ENCODE measurements around the gene KCNMA1.
A peak's percentile ranks its signal among the peaks of the same experiment; 100 is the strongest.

The KCNMA1 gene

DNA sequence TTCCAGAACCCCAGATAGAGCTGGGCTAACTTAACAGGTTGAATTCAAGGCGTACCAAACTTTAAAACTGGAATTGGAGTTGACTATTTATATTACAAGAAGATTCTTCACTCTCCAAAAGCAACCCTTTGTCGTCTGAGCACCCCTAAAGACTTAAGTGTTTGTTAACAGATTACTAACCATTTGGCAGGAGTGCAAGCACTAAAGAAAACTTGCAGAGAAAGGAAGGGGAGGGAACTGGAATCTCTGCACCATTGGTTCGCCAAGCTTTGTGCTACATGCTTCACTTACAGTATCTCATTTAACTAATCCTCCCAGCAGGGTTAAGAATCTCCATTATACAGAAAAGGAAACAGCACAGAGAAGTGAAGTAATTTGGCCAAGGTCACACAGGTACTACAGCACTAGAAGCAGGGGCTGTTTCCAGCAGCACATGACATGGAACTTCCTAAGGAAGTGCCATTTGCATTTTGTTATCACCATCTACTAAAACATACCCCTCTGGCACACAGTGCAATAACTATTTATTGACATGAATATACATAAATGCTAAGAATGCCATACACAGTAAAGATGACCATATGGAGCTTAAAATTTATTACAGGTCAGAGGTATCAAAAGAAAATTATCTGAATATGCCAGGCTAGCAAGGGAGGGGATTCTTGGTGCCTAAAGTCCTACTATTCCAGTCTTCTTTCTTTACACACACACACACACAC is 201.2 kb downstream of the KCNMA1 start:
- no peak for DNase-seq (ENCODE audit: low read depth)
- no peak overlapping the region for H3K4me3 ChIP-seq (ENCODE audit: control insufficient read depth, low read depth, low read length)
- TF ChIP-seq, protein P1, sequence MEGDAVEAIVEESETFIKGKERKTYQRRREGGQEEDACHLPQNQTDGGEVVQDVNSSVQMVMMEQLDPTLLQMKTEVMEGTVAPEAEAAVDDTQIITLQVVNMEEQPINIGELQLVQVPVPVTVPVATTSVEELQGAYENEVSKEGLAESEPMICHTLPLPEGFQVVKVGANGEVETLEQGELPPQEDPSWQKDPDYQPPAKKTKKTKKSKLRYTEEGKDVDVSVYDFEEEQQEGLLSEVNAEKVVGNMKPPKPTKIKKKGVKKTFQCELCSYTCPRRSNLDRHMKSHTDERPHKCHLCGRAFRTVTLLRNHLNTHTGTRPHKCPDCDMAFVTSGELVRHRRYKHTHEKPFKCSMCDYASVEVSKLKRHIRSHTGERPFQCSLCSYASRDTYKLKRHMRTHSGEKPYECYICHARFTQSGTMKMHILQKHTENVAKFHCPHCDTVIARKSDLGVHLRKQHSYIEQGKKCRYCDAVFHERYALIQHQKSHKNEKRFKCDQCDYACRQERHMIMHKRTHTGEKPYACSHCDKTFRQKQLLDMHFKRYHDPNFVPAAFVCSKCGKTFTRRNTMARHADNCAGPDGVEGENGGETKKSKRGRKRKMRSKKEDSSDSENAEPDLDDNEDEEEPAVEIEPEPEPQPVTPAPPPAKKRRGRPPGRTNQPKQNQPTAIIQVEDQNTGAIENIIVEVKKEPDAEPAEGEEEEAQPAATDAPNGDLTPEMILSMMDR (IDR thresholded peaks at IDR 0.05; ENCODE audit: control insufficient read depth, insufficient read depth, low read depth, low read length, missing control alignments) = no peak

DNA sequence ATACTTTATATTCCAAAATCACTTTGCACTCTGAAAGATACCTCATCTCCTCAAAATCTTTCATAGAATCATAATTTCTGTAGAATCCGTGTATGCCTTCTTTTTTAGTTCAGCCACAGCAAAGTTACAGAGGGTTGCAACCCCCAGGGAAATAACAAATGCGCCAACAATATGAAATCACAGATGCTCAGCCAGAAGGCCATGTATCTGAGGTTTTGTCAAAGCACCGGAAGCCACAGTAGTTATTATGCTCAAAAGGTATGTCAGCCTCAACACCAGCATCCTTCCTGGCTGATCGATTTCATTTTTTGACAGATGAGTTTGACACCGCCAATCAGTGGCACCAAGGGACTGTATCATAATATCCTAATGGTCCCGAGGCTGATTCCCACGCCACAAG is 204.1 kb downstream of the KCNMA1 start:
- no peak for DNase-seq (ENCODE audit: low read depth)
- H3K4me3 ChIP-seq (ENCODE audit: control insufficient read depth, low read depth, low read length) = no peak overlapping the region
- TF ChIP-seq, protein P1 (IDR thresholded peaks at IDR 0.05; ENCODE audit: control insufficient read depth, insufficient read depth, low read depth, low read length, missing control alignments) = no peak

DNA sequence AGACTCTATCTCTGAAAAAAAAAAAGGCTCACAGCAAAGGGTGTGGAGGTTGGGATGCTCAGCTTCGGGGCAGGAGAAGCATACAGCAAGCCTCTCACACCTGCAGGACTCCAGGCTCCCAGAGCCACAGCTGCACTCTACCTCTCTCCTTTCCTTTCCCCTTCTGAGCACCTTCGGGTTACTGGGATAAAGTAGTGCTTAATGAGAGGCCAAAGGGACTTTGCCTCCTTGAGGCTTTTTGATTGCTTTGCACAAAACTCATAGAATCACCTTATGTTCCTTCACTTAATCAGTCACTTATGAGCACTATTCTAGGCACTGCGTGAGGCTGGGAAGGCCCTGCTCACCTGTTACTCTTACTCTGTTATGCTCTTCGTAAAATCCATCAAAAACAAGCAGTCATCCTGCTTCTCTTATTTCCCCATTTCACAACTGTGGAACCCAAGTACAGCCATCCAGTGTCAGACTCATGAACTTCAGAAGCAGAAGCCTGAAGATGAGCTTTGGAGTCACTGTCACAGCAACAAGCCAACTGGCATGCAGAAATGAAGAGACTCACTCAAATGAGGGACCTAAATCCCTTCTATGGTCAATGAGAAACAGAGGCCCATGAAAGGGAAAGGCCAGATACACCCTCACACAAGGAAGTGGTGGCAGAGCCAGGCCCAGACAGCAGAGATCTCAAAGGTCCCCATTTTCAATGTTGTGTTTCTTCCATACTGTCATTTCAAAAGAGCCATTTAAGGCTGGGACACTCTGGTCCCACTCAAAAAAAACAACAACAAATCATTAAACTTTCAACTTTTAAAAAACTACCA is 205.4 kb downstream of the KCNMA1 start:
- DNase-seq (ENCODE audit: low read depth) = no peak
- TF ChIP-seq, protein P1 (IDR thresholded peaks at IDR 0.05; ENCODE audit: control insufficient read depth, insufficient read depth, low read depth, low read length, missing control alignments) = no peak
- no peak overlapping the region for H3K4me3 ChIP-seq (ENCODE audit: control insufficient read depth, low read depth, low read length)

DNA sequence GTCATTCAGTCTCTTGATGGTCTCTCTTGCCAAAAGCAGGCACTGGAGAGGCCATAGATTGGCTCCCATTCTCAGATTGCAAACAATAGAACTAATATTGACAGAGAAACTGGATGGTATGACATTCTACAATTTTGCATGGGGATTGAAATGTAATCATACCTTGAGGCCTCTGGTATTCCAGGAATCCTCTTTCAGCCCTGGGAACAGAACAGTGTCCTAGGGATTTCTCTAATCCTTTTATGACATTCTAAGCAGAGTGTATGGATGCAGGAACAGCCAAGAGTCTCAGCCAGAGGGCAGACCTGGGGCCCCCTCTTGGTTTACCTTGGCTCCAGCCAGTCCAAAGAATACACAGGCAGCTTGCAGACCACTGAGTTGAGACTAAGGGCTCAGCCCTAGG is 206.4 kb downstream of the KCNMA1 start:
- no peak for DNase-seq (ENCODE audit: low read depth)
- TF ChIP-seq, protein P1 (IDR thresholded peaks at IDR 0.05; ENCODE audit: control insufficient read depth, insufficient read depth, low read depth, low read length, missing control alignments) = no peak
- no peak overlapping the region for H3K4me3 ChIP-seq (ENCODE audit: control insufficient read depth, low read depth, low read length)

DNA sequence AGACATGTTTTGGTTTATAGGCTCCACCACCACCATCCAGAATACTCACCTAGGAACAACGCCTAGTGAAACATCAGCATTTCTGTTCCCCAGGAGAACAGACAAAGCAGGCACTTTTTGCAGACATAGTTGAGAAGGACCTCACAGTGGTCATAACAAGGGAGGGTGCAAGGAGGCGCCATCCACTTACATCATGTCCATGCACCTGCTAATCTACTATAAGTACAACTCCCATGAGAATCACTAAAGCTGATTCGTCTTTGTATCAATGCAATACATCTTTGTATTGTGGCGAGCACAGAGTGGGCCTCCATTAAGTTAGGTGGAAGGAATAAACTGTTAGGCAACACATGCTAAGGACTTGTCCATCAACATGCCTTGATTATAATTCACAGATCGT is 207.1 kb downstream of the KCNMA1 start:
- no peak for DNase-seq (ENCODE audit: low read depth)
- TF ChIP-seq, protein P1 (IDR thresholded peaks at IDR 0.05; ENCODE audit: control insufficient read depth, insufficient read depth, low read depth, low read length, missing control alignments) = no peak
- H3K4me3 ChIP-seq (ENCODE audit: control insufficient read depth, low read depth, low read length) = no peak overlapping the region

DNA sequence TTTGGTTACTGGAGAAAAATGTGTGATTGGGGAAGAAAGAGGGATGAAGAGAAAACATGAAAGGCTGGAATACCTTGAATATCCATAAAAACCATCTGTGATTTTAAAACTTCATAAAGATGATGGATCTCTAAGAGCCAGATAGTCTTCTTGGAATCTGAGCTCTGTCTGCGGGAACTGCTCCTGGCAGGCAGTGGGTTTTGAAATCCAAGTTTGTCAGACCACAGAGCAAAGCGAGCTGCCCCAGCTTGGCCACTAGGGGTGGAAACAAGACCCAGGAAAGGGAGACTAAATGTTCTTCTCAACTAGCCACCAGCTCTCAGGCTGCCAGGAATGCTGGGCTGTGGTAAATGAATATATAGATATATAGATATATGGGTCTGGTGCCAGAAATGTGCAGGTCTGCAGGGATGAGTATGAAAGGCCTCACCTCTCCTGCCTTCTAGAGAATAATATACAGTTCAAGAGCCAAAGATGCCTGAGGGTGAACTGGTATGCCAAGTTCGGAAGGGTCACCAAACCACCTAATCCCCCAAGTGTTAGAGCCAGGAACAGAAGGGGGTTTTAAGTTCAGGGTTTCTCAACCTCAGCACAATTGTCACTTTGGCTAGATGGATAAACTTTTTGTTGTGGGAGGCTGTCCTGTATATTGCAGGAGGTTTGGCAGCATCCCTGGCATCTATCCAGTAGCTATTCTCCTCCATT is 208.8 kb downstream of the KCNMA1 start:
- peak; percentile 68 for DNase-seq (ENCODE audit: low read depth)
- no peak overlapping the region for H3K4me3 ChIP-seq (ENCODE audit: control insufficient read depth, low read depth, low read length)
- TF ChIP-seq, protein P1 (IDR thresholded peaks at IDR 0.05; ENCODE audit: control insufficient read depth, insufficient read depth, low read depth, low read length, missing control alignments) = peak; percentile 82
